Panc1 (cell line): ENCODE data around the gene FAM83C. TPM values are rescaled to one million over a fixed set of nuclear protein-coding genes. Genes with fewer than 3 reads are reported as not detected.

ENCODE experiments used
- ATAC-seq: fragments of 200-7000 bp; cut with Tn5 transposase; 2 replicates; pipeline ENCODE4 v1.9.1; 2020; ENCODE audit warnings: mild to moderate bottlenecking, moderate library complexity
- BruUV-seq: library from RNA; stranded (reverse); fragments of 400-500 nt; replicated peaks from 2 replicates; lab custom pipeline; 2021; lab: Mats Ljungman, UMichigan
- CTCF ChIA-PET: fragments of 300-600 bp; sonication (Branson Sonifier 250); formaldehyde crosslinking; loops from one replicate; lab custom pipeline; 2022; ENCODE audit warnings: antibody characterized with exemption; lab: Charles Lee
- POLR2A ChIA-PET: fragments of 300-600 bp; sonication (Branson Sonifier 250); formaldehyde crosslinking; loops from one replicate; lab custom pipeline; 2022; ENCODE audit warnings: antibody characterized with exemption; lab: Charles Lee
- DNase-seq: peaks from one replicate; pipeline ENCODE4 v3.0.0-alpha.2; 2010; ENCODE audit warnings: low read depth, low spot score
- H3K27ac ChIP-seq: 2 replicates; pipeline ENCODE4 v1.5.1; 2011; ENCODE audit warnings: mild to moderate bottlenecking, low read length, inconsistent platforms
- H3K27me3 ChIP-seq: fragments of 200-500 bp; sonication (Bioruptor generic); 2 replicates; pipeline ENCODE4 v1.6.0; 2014; ENCODE audit warnings: low read length, inconsistent platforms; ENCODE audit not compliant: control insufficient read depth, insufficient read depth
- H3K36me3 ChIP-seq: fragments of 200-500 bp; sonication (Bioruptor generic); 2 replicates; pipeline ENCODE4 v1.5.1; 2014; ENCODE audit warnings: inconsistent platforms, mild to moderate bottlenecking, low read length, moderate library complexity; ENCODE audit not compliant: control insufficient read depth, insufficient read depth
- H3K4me1 ChIP-seq: 2 replicates; pipeline ENCODE4 v1.5.1; 2011; ENCODE audit warnings: inconsistent platforms, mild to moderate bottlenecking, low read length, moderate library complexity; ENCODE audit not compliant: control insufficient read depth, insufficient read depth
- H3K4me3 ChIP-seq, 2 experiments: 2 replicates each; pipeline ENCODE4 v1.5.1; 2011 to 2012; ENCODE audit warnings: low read depth in 2 of 2, low read length in 2 of 2, mild to moderate bottlenecking in 2 of 2, inconsistent platforms in 1 of 2, moderate library complexity in 1 of 2
- H3K9me3 ChIP-seq: fragments of 200-500 bp; sonication (Bioruptor generic); 2 replicates; pipeline ENCODE4 v1.5.1; 2014; ENCODE audit warnings: low read depth, mild to moderate bottlenecking, inconsistent platforms, low read length, moderate library complexity; ENCODE audit not compliant: control insufficient read depth, insufficient read depth
- CTCF ChIP-seq: fragments of 450-650 bp; IDR thresholded peaks from 2 replicates; pipeline ENCODE4 v1.5.1; 2017; ENCODE audit warnings: mild to moderate bottlenecking
- POLR2AphosphoS5 ChIP-seq: IDR thresholded peaks from 2 replicates; pipeline ENCODE4 v1.6.1; 2012; ENCODE audit warnings: mild to moderate bottlenecking, low read depth, low read length, moderate library complexity
- REST ChIP-seq, 2 experiments: IDR thresholded peaks; 2 replicates each; pipeline ENCODE4 v1.6.1; 2011 to 2012; ENCODE audit warnings: low read depth in 2 of 2, control low read depth in 1 of 2, low read length in 1 of 2, mild to moderate bottlenecking in 1 of 2, moderate library complexity in 1 of 2; ENCODE audit not compliant: insufficient read depth in 1 of 2
- SIN3A ChIP-seq: IDR thresholded peaks from 2 replicates; pipeline ENCODE4 v1.6.1; 2012; ENCODE audit warnings: low read depth, mild to moderate bottlenecking, low read length, moderate library complexity, borderline replicate concordance; ENCODE audit not compliant: insufficient read depth
- TCF7L2 ChIP-seq: IDR thresholded peaks from 2 replicates; pipeline ENCODE4 v1.6.1; 2011; ENCODE audit warnings: mild to moderate bottlenecking, low read depth, low read length, inconsistent platforms
- in situ Hi-C: cut with HindIII; loops from 2 replicates; pipeline ENCODE4 v1.10.0; 2016; ENCODE audit warnings: low sequenced_read_pairs, low pct_unique_long_range_greater_than_20kb
- intact Hi-C: fragments of 100-400 bp; cut with micrococcal nuclease; formaldehyde crosslinking; loops from one replicate; pipeline ENCODE4 v1.10.0; 2022; ENCODE audit not compliant: unreplicated experiment
- total RNA-seq: library from RNA; stranded (reverse); gene quantifications from one replicate; pipeline ENCODE4 v1.2.1, GENCODE V29; 2021; ENCODE audit not compliant: unreplicated experiment

Gene FAM83C
- total RNA-seq, 1 experiment from 2014 or later, result not detected

- ATAC-seq, result peak; percentile 56
- H3K27me3 ChIP-seq, result no peaks in the 10 kb centered on the region
- in situ Hi-C loops, result no loop called here
- H3K9me3 ChIP-seq, result no peaks in the 10 kb centered on the region
- H3K4me1 ChIP-seq, result peaks cover 6% of the 10 kb centered on the region
- no TSS peak for BruUV-seq
- ChIA-PET CTCF (interaction anchor here (0.6 to 1.3 kb wide), 2 partner anchors 120 to 354 kb away, joined by 3 to 5 read pairs; no protein-coding TSS in a partner anchor), POLR2A (interaction anchor here (0.6 to 0.7 kb wide), 2 partner anchors 11 to 666 kb away, joined by 8 to 19 read pairs; no protein-coding TSS in a partner anchor)
- no peak overlapping the region for H3K27ac ChIP-seq
- DNase-seq, result no peak
- intact Hi-C loops, result loop anchor here (5.0 to 10.0 kb wide), 3 partner anchors 50 to 432 kb away; partner anchors contain the start of gene EDEM2
- no peak for TF ChIP-seq REST (IDR thresholded peaks at IDR 0.05; ENCODE audit: insufficient read depth in 1 of 2, low read depth in 2 of 2, low read length in 1 of 2)
- TF ChIP-seq POLR2AphosphoS5, result no peak
- no peak overlapping the region for H3K4me3 ChIP-seq
- no peaks in the 10 kb centered on the region for H3K36me3 ChIP-seq
Measured at GRCh38 chr20:35264755-35265154, 27.5 kb downstream of the FAM83C start.

- H3K27me3 ChIP-seq, result no peaks in the 10 kb centered on the region
- intact Hi-C loops, result loop anchor here (10.0 kb wide), 1 partner anchor 49 kb away; no protein-coding TSS in a partner anchor
- POLR2A ChIA-PET, result interaction anchor here (0.6 kb wide), 1 partner anchor 36 kb away, joined by 7 read pairs; no protein-coding TSS in a partner anchor
- ATAC-seq (peak; percentile 39), DNase-seq (no peak)
- no peaks in the 10 kb centered on the region for H3K9me3 ChIP-seq
- H3K4me3 ChIP-seq, result no peak overlapping the region
- in situ Hi-C loops, result no loop called here
- no peak for TF ChIP-seq POLR2AphosphoS5
- TF ChIP-seq REST (IDR thresholded peaks at IDR 0.05; ENCODE audit: insufficient read depth in 1 of 2, low read depth in 2 of 2, low read length in 1 of 2), result no peak
- TF ChIP-seq TCF7L2, result no peak
- no peak for TF ChIP-seq SIN3A
- TF ChIP-seq CTCF, result no peak
- H3K4me1 ChIP-seq, result peaks cover 6% of the 10 kb centered on the region
- H3K27ac ChIP-seq, result peak overlapping the region; percentile 51; the same call in 1 of the 2 replicates
- no TSS peak for BruUV-seq
- CTCF ChIA-PET, result interaction anchor here (0.6 to 1.3 kb wide), 2 partner anchors 14 to 119 kb away, joined by 3 to 5 read pairs; partner anchors contain the start of gene MMP24OS
- H3K36me3 ChIP-seq, result no peaks in the 10 kb centered on the region
Measured at GRCh38 chr20:35263532-35264341, 28.5 kb downstream of the FAM83C start.
